PC-3 (cell line): ENCODE results near the gene FAM53B. TPM values are rescaled to one million over a fixed set of nuclear protein-coding genes. Genes with fewer than 3 reads are reported as not detected.

ENCODE experiments used
- ATAC-seq: fragments of 200-7000 bp; cut with Tn5 transposase; 2 replicates; pipeline ENCODE4 v1.9.1; 2020; ENCODE audit warnings: mild to moderate bottlenecking, moderate library complexity
- BruUV-seq: library from RNA; stranded (reverse); fragments of 400-500 nt; replicated peaks from 2 replicates; lab custom pipeline; 2021; lab: Mats Ljungman, UMichigan
- CTCF ChIA-PET: fragments of 300-600 bp; sonication (Branson Sonifier 250); formaldehyde crosslinking; loops from one replicate; lab custom pipeline; 2022; ENCODE audit warnings: antibody characterized with exemption; lab: Charles Lee
- POLR2A ChIA-PET: fragments of 300-600 bp; sonication (Branson Sonifier 250); formaldehyde crosslinking; loops from one replicate; lab custom pipeline; 2022; ENCODE audit warnings: antibody characterized with exemption; ENCODE audit not compliant: unreplicated experiment; lab: Charles Lee
- DNase-seq: peaks from one replicate; pipeline ENCODE4 v3.0.0-alpha.2; 2015
- H2AFZ ChIP-seq: fragments of 300-600 bp; sonication (generic); 2 replicates; pipeline ENCODE4 v1.6.0; 2016; ENCODE audit warnings: antibody characterized with exemption, low read length
- H3F3A ChIP-seq: fragments of 300-600 bp; sonication (generic); one replicate; pipeline ENCODE4 v1.6.0; 2017; ENCODE audit warnings: antibody characterized with exemption, low read length, control low read depth, mild to moderate bottlenecking; ENCODE audit not compliant: unreplicated experiment
- H3K27ac ChIP-seq: fragments of 300-600 bp; sonication (generic); 2 replicates; pipeline ENCODE4 v1.5.1; 2016; ENCODE audit warnings: mild to moderate bottlenecking, low read length
- H3K27me3 ChIP-seq: fragments of 300-600 bp; sonication (generic); 2 replicates; pipeline ENCODE4 v1.6.1; 2016; ENCODE audit warnings: low read length, mixed read lengths
- H3K36me3 ChIP-seq: fragments of 300-600 bp; sonication (generic); 2 replicates; pipeline ENCODE4 v1.6.1; 2016; ENCODE audit warnings: low read depth, mixed run types, low read length, mixed read lengths
- H3K4me1 ChIP-seq: fragments of 300-600 bp; sonication (generic); 2 replicates; pipeline ENCODE4 v1.5.1; 2016; ENCODE audit warnings: low read length; ENCODE audit not compliant: insufficient read depth
- H3K4me2 ChIP-seq: fragments of 300-600 bp; sonication (generic); 2 replicates; pipeline ENCODE4 v1.6.0; 2016; ENCODE audit warnings: low read length
- H3K4me3 ChIP-seq: fragments of 300-600 bp; sonication (generic); 2 replicates; pipeline ENCODE4 v1.5.1; 2016; ENCODE audit warnings: mild to moderate bottlenecking, low read length, mixed read lengths
- H3K79me2 ChIP-seq: fragments of 300-600 bp; sonication (generic); 2 replicates; pipeline ENCODE4 v1.6.1; 2017; ENCODE audit warnings: low read length, mixed read lengths
- H3K9ac ChIP-seq: fragments of 300-600 bp; sonication (generic); 2 replicates; pipeline ENCODE4 v1.6.0; 2016; ENCODE audit warnings: mild to moderate bottlenecking, low read length
- H3K9me2 ChIP-seq: fragments of 300-600 bp; sonication (generic); replicated peaks from 2 replicates; pipeline ENCODE4 v1.6.1; 2016; ENCODE audit warnings: mixed run types, low read length, mixed read lengths
- H3K9me3 ChIP-seq: fragments of 300-600 bp; sonication (generic); 2 replicates; pipeline ENCODE4 v1.6.1; 2016; ENCODE audit warnings: low read length, mixed read lengths
- H4K20me1 ChIP-seq: fragments of 300-600 bp; sonication (generic); 2 replicates; pipeline ENCODE4 v1.6.1; 2016; ENCODE audit warnings: low read length, mixed read lengths
- CTCF ChIP-seq: fragments of 300-600 bp; sonication (generic); conservative IDR thresholded peaks from 2 replicates; pipeline ENCODE4 v1.5.1; 2017; ENCODE audit warnings: antibody characterized with exemption, low read depth, mild to moderate bottlenecking, low read length
- EZH2 ChIP-seq: fragments of 300-600 bp; sonication (generic); IDR thresholded peaks from one replicate; pipeline ENCODE4 v1.6.1; 2017; ENCODE audit warnings: antibody characterized with exemption, mild to moderate bottlenecking, low read length; ENCODE audit not compliant: unreplicated experiment
- EZH2phosphoT487 ChIP-seq: fragments of 300-600 bp; sonication (generic); IDR thresholded peaks from 2 replicates; pipeline ENCODE4 v1.6.1; 2018; ENCODE audit warnings: mild to moderate bottlenecking, antibody characterized with exemption, low read length, borderline replicate concordance
- intact Hi-C: fragments of 100-400 bp; cut with micrococcal nuclease; formaldehyde crosslinking; loops from 2 replicates; pipeline ENCODE4 v1.9.0; 2023
- total RNA-seq: library from RNA; depleted of rRNA; stranded (reverse); fragments of >200 nt; gene quantifications from 2 replicates; pipeline ENCODE4 v1.2.3, GENCODE V29; 2014

FAM53B gene
- total RNA-seq, 1 experiment from 2014 or later = 19.4 TPM

DNA sequence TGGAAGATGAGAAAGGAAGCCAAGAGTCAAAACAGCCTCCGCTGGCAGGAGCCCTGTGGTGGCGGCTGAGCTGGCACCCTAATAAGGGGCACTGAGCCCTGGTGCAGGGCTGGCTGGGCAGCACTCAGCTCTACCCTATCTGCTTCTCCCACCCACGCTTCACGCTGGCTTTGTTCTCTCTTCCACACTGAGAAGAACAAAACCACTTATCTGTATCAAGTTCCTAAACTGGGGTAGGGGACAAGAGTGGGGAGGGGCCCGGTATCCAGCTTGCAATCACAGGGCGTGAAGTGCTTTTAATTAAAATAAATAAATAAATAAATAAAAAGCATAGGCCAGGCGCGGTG is 52.1 kb downstream of the FAM53B start:
- no peaks in the 10 kb centered on the region for H3F3A ChIP-seq
- ATAC-seq (no peak), DNase-seq (no peak)
- no peak overlapping the region for H3K4me2 ChIP-seq
- intact Hi-C loops = no loop called here
- POLR2A ChIA-PET = no interaction called here
- H3K4me3 ChIP-seq = no peak overlapping the region
- no peak overlapping the region for H2AFZ ChIP-seq
- no peaks in the 10 kb centered on the region for H3K4me1 ChIP-seq
- H3K9me2 ChIP-seq = no peaks in the 10 kb centered on the region
- no peaks in the 10 kb centered on the region for H3K36me3 ChIP-seq
- H3K9ac ChIP-seq = no peak overlapping the region
- CTCF ChIA-PET = no interaction called here
- H3K27ac ChIP-seq = no peak overlapping the region
- H3K79me2 ChIP-seq = no peaks in the 10 kb centered on the region
- no TSS peak for BruUV-seq
- H3K9me3 ChIP-seq = no peaks in the 10 kb centered on the region
- no peaks in the 10 kb centered on the region for H4K20me1 ChIP-seq
- no peaks in the 10 kb centered on the region for H3K27me3 ChIP-seq
- TF ChIP-seq CTCF = no peak
- no peak for TF ChIP-seq EZH2phosphoT487
- TF ChIP-seq EZH2 = no peak

DNA sequence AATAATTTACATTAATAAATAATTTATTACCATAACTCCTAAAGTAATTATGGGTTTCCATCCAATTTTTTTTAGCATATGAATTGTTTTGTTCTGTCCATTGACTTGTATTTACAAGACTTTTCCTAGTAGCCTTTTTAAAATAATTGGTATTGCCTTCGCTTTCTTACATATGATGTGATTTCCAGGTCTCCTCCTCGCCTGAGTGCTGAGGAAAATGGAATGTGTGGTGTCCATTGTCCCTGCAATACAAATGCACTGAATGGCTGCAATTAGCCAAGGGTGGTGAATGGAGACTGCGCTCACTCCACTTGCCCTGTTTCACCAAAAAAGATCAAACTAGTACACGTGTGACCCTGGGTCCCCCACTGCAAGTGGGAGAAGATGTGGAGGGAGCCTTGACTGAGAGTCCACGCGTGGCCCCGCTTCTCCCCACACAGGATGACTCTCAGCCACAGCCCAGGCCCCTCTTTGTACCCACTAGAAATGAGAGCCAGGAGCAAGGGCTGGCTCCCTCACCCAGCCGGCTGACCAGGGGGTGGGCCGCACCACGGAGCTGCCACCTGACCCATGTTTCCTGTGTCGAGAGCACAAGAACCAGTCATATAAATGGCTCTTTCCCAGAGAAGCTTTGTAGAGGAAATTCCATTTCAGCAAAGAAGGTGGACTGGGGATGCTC is 52.6 kb downstream of the FAM53B start:
- Histone ChIP-seq H3K4me1 (no peaks in the 10 kb centered on the region), H4K20me1 (no peaks in the 10 kb centered on the region), H3K27me3 (no peaks in the 10 kb centered on the region), H2AFZ (no peak overlapping the region), H3K9me2 (no peaks in the 10 kb centered on the region), H3F3A (no peaks in the 10 kb centered on the region), H3K27ac (no peak overlapping the region), H3K9ac (no peak overlapping the region), H3K4me2 (no peak overlapping the region), H3K79me2 (no peaks in the 10 kb centered on the region), H3K4me3 (no peak overlapping the region), H3K9me3 (no peaks in the 10 kb centered on the region), H3K36me3 (no peaks in the 10 kb centered on the region)
- intact Hi-C loops = no loop called here
- DNase-seq (no peak), ATAC-seq (no peak)
- ChIA-PET POLR2A (no interaction called here), CTCF (no interaction called here)
- BruUV-seq = no TSS peak
- TF ChIP-seq EZH2 = no peak
- TF ChIP-seq CTCF = no peak
- TF ChIP-seq EZH2phosphoT487 = no peak

GRCh38 chr10:124691002-124691401 is 53.2 kb downstream of the FAM53B start:
- no peaks in the 10 kb centered on the region for H3F3A ChIP-seq
- H3K9me2 ChIP-seq = no peaks in the 10 kb centered on the region
- H3K4me1 ChIP-seq = no peaks in the 10 kb centered on the region
- CTCF ChIA-PET = no interaction called here
- BruUV-seq = no TSS peak
- H4K20me1 ChIP-seq = no peaks in the 10 kb centered on the region
- no peak overlapping the region for H3K9ac ChIP-seq
- H2AFZ ChIP-seq = no peak overlapping the region
- no peaks in the 10 kb centered on the region for H3K79me2 ChIP-seq
- no peak overlapping the region for H3K4me3 ChIP-seq
- H3K36me3 ChIP-seq = no peaks in the 10 kb centered on the region
- no peak overlapping the region for H3K4me2 ChIP-seq
- POLR2A ChIA-PET = no interaction called here
- DNase-seq = no peak
- ATAC-seq = no peak
- intact Hi-C loops = no loop called here
- H3K27ac ChIP-seq = no peak overlapping the region
- H3K27me3 ChIP-seq = no peaks in the 10 kb centered on the region
- H3K9me3 ChIP-seq = no peaks in the 10 kb centered on the region
- TF ChIP-seq CTCF (no peak), EZH2phosphoT487 (no peak)
